Mucosa of gallbladder (tissue), 1 donor: ENCODE measurements around the gene ABHD2. TPM values are rescaled to one million over a fixed set of nuclear protein-coding genes. Genes with fewer than 3 reads are reported as not detected.
A peak's percentile ranks its signal among the peaks of the same experiment; 100 is the strongest.
"Not testable (repeated sequence)": the region's sequence is repeated elsewhere in the genome, so short reads cannot be mapped to it uniquely, and the experiment has no call there.

ENCODE experiments used
- DNase-seq: peaks from one replicate; pipeline ENCODE4 v3.0.0-alpha.2; 2020; ENCODE audit warnings: low spot score
- total RNA-seq: library from RNA; stranded (reverse); gene quantifications from one replicate; pipeline ENCODE4 v1.2.1, GENCODE V29; 2021
- donor health status: DM: no; HTN: no; CAD: no.

The ABHD2 gene
- total RNA-seq, 1 donor from 2014 or later = 430 TPM

- DNase-seq = no peak
These were observed 31.5 kb downstream of the ABHD2 start for GRCh38 chr15:89119489-89120478.

DNA sequence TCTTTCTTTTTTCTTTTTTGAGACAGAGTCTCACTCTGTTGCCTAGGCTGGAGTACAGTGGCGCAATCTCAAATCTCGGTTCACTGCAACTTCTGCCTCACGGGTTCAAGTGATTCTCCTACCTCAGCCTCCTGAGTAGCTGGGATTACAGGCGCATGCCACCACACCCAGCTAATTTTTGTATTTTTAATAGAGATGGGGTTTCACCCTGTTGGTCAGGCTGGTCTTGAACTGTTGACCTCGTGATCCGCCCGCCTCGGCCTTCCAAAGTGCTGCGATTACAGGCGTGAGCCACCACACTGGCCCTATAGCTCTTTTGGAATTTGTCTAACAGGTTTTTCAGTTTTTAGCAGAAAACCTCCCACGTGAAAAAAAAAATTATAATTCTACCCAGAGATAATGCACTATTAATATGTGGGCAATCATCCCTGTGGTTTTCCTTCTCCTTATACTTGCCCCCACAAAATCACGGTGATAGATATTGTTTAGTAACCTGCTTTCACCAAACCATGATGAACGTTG is 32.3 kb downstream of the ABHD2 start:
- DNase-seq = not testable (repeated sequence)

DNA sequence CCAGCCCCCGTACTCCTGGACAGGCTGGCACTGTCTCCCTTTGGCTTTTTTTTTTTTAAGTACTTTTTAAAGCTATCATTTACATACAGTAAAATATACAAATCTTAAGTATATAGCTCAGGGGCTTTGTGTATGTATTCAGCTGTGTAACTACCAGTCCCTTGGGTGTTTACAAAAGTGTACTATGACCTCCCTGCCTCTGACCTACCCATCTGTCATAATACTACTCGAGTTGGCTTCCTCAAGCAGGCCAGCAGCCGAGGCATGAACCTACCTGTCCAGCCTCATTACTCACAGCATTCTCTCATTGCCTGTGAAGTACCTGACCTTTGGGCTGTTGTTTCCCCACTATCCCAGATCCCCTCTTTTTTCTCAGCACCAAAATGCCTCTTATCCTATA is 33.2 kb downstream of the ABHD2 start:
- peak; percentile 68 for DNase-seq

GRCh38 chr15:89122505-89123180 is 34.4 kb downstream of the ABHD2 start:
- DNase-seq = no peak

DNA sequence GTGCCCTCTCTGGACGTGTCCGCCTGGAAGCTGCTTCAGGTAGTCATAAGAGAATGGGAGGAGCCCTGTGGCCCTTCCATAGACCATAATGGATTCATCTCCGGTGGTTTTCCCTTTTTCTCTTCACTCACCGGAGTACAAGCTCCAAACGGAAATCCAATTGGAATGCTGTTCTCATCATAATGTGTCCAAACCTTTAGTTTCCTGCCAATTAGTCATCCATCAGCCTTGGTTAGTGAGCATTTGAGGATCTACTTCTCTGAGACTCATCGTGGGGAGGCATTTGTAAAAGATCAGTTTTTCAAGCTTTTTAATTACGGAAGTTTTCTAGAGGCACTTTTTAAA is 34.9 kb downstream of the ABHD2 start:
- DNase-seq = no peak

DNA sequence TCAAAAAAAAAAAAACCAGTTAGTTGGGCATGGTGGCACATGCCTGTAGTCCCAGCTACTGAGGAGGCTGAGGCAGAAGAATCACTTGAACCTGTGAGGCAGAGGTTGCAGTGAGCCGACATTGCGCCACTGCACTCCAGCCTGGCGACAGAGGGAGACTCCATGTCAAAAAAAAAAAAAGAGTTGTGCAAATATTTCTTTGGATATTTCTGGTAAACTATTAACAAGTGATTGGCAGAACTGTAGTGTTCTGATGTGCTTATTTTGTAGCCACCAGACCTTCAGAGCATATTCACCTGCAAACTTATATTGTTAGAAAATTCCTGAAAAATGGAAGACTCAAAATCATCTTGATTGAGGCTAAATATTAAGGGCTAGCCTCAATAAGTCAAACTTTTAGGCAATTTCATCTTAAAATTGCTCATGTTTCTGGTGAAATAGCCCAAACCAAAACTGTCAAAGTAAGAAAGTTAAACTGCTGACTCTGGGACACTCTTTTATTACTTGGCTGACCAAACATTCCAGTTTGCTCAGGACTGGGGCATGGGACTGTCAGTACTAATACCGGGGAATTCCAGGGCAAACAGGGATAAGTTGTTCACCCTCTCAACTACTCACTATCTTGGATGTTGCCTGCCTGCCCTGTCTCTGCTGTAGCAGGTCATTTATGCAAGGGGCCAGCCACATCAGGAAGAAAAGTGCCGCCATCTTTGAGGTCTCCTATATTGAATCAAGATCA is 37.0 kb downstream of the ABHD2 start:
- DNase-seq = no peak

DNA sequence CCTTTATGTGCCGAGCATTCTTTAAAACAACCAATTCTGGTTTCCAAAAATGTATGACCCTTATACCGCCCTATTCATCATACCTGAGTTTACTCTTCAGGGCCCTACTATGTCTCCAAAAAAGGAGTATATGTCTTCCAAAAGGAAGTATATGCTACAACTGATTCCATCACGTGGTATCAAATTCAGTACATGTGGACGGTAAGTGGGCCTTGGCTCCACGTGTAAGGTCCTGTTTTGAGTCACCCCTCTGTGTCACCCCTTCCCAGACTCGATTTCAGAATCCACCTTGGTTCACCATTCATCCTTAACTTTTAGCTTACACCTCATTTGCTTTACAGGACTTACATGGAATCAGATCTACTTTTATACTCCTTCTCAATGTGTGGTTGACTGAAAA is 37.8 kb downstream of the ABHD2 start:
- no peak for DNase-seq

GRCh38 chr15:89127054-89127702 is 38.9 kb downstream of the ABHD2 start:
- DNase-seq = no peak

- no peak for DNase-seq
These were observed 40.3 kb downstream of the ABHD2 start for GRCh38 chr15:89128320-89129122.

DNA sequence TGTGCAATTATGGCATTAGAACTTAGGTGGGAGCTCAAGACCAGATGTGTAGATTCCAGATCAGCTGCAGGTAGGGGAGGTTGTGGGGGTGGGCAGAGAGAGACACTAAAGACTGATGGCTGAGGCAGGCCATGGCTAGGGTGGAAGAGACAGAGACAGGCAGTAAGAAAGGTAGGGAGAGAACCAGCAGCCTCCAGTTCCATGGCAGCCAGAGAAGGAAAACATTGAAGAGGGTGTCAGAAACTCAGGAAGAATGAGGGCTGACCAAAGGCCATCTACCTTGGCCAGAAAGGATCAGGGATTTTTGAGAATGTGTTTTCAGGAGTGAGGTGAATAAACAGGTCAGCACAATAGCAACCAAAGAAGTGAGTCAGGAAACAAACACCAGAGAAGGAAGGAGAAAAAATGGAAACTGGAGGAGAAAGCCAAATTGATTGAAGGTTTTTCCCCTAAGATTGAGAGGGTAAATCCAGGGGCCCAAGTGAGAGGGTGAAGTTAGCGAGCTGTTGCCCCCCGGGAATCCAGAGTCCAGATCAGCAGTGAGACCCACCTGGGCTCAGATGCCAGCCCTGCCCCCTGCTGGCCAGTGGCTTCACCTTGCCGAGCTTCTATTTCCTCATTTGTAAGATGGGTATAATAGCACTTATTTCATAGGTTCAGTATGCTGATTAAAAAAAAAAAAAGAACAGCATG is 41.0 kb downstream of the ABHD2 start:
- DNase-seq = no peak

GRCh38 chr15:89129816-89130134 is 41.5 kb downstream of the ABHD2 start:
- no peak for DNase-seq

DNA sequence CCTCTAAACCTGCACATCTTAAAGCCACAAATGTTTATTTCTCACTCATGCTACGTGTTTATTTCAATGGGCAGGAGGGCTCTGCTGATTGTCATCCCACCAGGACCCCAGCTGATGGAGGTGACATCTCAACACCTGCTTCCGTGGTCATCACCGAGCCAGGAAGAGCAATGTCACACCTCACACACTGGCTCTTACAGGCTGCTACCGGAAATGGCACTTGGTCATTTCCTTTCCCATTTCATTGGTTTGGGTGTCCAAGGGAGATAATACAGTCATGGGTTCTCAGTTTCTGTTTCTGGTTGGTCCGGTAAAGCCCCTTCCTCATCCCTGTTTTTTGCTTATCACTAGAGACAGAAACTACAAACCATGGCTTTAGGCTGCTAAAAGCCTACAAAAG is 41.9 kb downstream of the ABHD2 start:
- DNase-seq = no peak

DNA sequence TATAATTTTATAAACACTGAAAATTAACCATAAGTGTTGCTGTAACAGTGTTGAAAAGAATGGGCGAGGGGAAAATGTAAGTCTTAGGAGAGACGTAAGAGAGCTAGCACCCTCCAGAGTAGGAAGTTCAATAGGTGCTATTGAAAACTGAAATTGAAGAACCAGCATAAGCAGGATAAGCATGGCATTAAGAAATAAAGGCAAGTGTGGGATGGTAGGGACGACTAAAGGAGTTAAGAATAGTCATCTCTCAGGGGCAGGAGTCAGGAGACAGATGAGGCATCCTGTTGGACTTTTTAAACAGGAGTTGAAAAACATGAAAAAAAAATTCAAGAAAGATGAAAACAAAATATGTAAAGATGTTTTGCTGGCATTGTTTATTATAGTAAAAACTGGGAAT is 43.5 kb downstream of the ABHD2 start:
- DNase-seq = no peak

GRCh38 chr15:89132611-89133507 is 44.6 kb downstream of the ABHD2 start:
- DNase-seq = no peak

GRCh38 chr15:89135387-89136077 is 47.3 kb downstream of the ABHD2 start:
- DNase-seq = not testable (repeated sequence)

- DNase-seq = no peak
These were observed 48.0 kb downstream of the ABHD2 start for GRCh38 chr15:89136078-89136806.

DNA sequence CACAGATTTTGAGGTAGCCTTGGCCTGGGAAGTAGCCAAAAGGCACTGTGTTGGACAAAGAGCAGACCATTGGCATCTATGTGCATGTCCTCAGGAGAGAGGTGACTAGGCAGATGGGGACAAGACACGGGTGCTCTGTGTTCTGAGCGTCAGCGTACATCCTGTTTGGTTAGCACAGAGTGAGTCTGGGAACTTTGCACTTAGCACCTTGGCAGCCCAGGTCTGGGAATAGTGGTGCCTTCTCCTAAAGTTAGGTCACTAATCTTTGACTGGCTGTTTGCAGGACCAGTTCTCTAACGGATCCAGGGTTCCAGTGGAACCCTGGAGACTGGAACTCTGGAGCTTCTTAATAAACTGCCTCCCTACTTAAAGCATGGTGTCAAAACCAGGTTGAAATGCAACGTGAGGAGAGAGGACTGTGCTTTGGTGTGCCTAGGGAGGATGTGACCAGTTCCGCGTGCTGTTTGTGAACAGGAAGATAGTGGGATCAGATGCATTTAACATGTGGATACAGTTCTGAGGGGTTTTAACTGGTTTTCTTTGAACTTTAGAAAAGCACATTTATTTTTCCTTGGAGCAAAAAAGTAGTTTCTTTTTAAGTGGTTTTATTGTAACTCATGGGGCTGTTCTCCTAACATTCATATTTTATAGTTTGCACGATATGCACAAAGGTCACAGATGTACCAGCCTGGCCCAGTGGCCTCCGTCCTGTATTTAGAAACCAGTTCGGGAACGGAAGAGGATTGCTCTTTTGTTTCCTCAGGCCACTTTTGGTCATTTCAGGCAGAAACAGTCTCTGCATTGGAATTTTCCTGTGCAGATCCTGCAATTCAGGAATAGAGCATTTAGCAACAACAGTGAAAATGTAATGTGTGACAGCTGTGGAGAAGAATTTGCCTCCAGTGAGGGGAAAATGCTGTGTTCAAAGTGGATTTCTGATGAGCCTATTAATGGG is 48.8 kb downstream of the ABHD2 start:
- DNase-seq = no peak
